ENCODE data around the gene TMBIM6. TPM values are rescaled to one million over a fixed set of nuclear protein-coding genes. Genes with fewer than 3 reads are reported as not detected.
"Not testable (repeated sequence)": the region's sequence is repeated elsewhere in the genome, so short reads cannot be mapped to it uniquely, and the experiment has no call there.

Gene TMBIM6
- total RNA-seq, 1 experiment from 2014 or later, result 525 TPM

DNA sequence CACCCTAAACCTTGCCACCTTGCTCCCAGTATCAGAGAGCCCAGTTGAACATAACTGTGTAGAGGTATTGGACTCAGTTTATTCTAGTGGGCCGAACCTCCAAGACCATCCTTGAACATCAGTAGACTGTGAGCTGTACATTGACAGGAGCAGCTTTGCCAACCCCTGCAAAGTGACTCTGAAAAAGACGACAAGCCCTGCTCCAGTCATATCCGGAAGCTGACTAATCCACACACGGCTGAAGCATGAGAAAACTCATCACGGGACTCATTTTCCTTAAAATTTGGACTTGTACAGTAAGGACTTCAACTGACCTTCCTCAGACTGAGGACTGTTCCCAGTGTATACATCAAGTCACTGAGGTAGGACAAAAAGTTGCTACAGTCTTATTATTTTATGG lies 2.6 kb upstream of the TMBIM6 start:
- BruUV-seq (replicated peaks); H3K27me3 ChIP-seq (ENCODE audit: control insufficient read depth, insufficient read depth, low read length); H3K27ac ChIP-seq (ENCODE audit: low read length); intact Hi-C loops (cut with micrococcal nuclease; ENCODE audit: unreplicated experiment); H3K36me3 ChIP-seq (ENCODE audit: control insufficient read depth, insufficient read depth, low read length); CTCF ChIA-PET; ATAC-seq; H3K9me3 ChIP-seq (ENCODE audit: control insufficient read depth, insufficient read depth, low read depth, low read length); POLR2A ChIA-PET; in situ Hi-C loops (cut with HindIII; ENCODE audit: low pct_unique_long_range_greater_than_20kb, low sequenced_read_pairs): not testable (repeated sequence)
- peak; percentile 80 for DNase-seq (ENCODE audit: low read depth, low spot score)
- H3K4me1 ChIP-seq (ENCODE audit: control insufficient read depth, insufficient read depth, low read length), result peaks cover 12% of the 10 kb centered on the region; the same call in 1 of the 2 replicates
- peak overlapping the region in 1 of 2 experiments; percentile 36; a peak in 1 of 4 replicates for H3K4me3 ChIP-seq (ENCODE audit: low read depth in 2 of 2, low read length in 2 of 2)

DNA sequence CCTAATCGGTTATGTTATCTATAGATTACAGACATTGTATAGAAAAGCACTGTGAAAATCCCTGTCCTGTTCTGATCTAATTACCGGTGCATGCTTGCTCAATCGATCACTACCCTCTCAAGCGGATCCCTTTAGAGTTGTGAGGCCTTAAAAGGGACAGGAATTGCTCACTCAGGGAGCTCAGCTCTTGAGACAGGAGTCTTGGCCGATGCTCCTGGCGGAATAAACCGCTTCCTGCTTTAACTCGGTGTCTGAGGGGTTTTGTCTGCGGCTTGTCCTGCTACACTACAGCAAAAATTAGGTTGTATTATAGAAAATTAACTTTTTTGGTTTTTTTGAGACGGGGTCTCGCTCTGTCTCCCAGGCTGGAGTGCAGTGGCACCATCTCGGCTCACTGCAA lies 1.1 kb upstream of the TMBIM6 start:
- in situ Hi-C loops (cut with HindIII; ENCODE audit: low pct_unique_long_range_greater_than_20kb, low sequenced_read_pairs); BruUV-seq (replicated peaks); ATAC-seq; DNase-seq (ENCODE audit: low read depth, low spot score); H3K9me3 ChIP-seq (ENCODE audit: control insufficient read depth, insufficient read depth, low read depth, low read length); H3K27me3 ChIP-seq (ENCODE audit: control insufficient read depth, insufficient read depth, low read length); H3K36me3 ChIP-seq (ENCODE audit: control insufficient read depth, insufficient read depth, low read length): not testable (repeated sequence)
- Histone ChIP-seq H3K4me3 (ENCODE audit: low read depth in 2 of 2, low read length in 2 of 2) (peak overlapping the region in 1 of 2 experiments; percentile 10; a peak in 1 of 4 replicates), H3K4me1 (ENCODE audit: control insufficient read depth, insufficient read depth, low read length) (peaks cover 24% of the 10 kb centered on the region; the same call in 1 of the 2 replicates), H3K27ac (ENCODE audit: low read length) (peak overlapping the region; percentile 82)
- ChIA-PET CTCF (interaction anchor here (0.8 to 1.3 kb wide), 3 partner anchors 20 to 130 kb away, joined by 3 to 6 read pairs (median 6); no protein-coding TSS in a partner anchor), POLR2A (interaction anchor here (1.1 kb wide), 1 partner anchor 9 kb away, joined by 3 read pairs; no protein-coding TSS in a partner anchor)
- intact Hi-C loops (cut with micrococcal nuclease; ENCODE audit: unreplicated experiment), result loop anchor here (10.0 kb wide), 1 partner anchor 95 kb away; no protein-coding TSS in a partner anchor

DNA sequence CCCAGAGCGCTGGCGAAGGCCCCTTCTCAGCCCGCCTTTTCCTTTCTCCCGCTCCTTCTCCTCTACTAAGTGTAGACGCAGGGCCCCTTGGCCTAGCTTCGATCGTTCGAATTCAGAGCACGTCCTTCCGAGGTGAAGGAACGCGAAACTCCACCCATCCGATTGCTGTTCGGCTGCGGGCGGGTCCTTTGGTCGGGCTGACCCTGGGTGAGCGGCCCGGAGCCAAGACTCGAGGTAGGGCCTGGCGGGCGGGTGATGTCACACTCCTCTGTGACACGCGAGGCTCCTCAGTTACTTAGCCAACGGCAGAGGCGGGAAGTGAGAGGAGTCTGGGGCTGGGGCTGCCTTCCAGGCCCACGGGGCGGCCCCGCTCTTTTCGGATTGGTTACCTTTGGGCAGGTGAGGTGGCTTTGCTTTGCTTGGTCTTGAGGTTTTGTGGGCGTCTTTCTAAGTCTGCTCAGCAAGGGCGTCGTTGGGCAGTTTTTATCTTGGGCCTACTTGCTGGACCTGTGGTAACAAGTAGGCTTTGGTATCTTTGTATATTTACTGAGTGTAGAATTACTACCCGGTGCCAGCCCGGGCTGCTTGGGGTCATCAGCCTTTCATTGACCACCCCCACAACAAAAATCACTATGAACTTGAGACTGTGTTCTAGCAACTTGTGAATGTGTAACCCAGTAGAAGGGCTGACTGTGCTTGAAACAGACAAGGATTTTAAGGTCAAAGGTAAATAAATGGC lies 694 bp downstream of the TMBIM6 start:
- ChIA-PET POLR2A (interaction anchor here (0.5 to 1.4 kb wide), 9 partner anchors 22 to 250 kb away, joined by 3 to 6 read pairs (median 3); no protein-coding TSS in a partner anchor), CTCF (interaction anchor here (0.5 to 1.4 kb wide), 13 partner anchors 15 to 204 kb away, joined by 3 to 12 read pairs (median 3); no protein-coding TSS in a partner anchor)
- Histone ChIP-seq H3K9me3 (ENCODE audit: control insufficient read depth, insufficient read depth, low read depth, low read length) (no peaks in the 10 kb centered on the region), H3K4me3 (ENCODE audit: low read depth in 2 of 2, low read length in 2 of 2) (peak overlapping the region; percentile 81 to 97), H3K36me3 (ENCODE audit: control insufficient read depth, insufficient read depth, low read length) (no peaks in the 10 kb centered on the region; the same call in 1 of the 2 replicates), H3K27ac (ENCODE audit: low read length) (peak overlapping the region; percentile 93), H3K27me3 (ENCODE audit: control insufficient read depth, insufficient read depth, low read length) (no peaks in the 10 kb centered on the region), H3K4me1 (ENCODE audit: control insufficient read depth, insufficient read depth, low read length) (peaks cover 24% of the 10 kb centered on the region; the same call in 1 of the 2 replicates)
- intact Hi-C loops (cut with micrococcal nuclease; ENCODE audit: unreplicated experiment) (loop anchor here (10.0 kb wide), 1 partner anchor 97 kb away; no protein-coding TSS in a partner anchor), in situ Hi-C loops (cut with HindIII; ENCODE audit: low pct_unique_long_range_greater_than_20kb, low sequenced_read_pairs) (no loop called here)
- no peak for TF ChIP-seq POLR2AphosphoS5 (IDR thresholded peaks at IDR 0.05; ENCODE audit: low read depth, low read length)
- TF ChIP-seq SIN3A (IDR thresholded peaks at IDR 0.05; ENCODE audit: borderline replicate concordance, insufficient read depth, low read depth, low read length), result 0 out of 2 replicates have a peak, but pooled peaks have one; percentile 52
- ATAC-seq, result peak; percentile 67
- no TSS peak for BruUV-seq (replicated peaks)
- no peak for DNase-seq (ENCODE audit: low read depth, low spot score)

DNA sequence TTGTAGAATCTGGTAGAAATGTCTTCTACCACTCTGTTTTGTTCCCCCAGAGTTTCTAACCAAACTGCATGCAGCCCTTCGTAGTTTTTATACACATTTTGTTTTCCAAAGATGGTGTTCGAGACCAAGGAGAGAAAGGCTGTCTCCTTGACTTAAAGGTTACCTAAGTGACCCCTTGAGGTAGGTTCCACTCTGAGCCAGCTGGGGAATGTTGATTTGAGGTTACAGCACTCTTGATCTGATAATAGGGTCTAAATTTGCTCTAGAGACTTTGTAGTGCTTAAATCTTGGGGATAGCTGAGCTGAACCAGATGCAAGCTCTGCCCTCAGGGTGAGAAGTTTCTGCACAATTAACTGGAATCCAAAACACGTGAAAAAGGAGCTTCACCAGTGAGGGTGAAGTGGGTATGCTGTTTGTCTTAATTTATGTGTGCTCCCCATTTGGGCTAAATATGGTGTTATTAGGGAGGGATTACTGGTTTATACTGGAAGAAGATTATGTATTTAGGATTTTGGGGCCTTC lies 3.1 kb downstream of the TMBIM6 start:
- no TSS peak for BruUV-seq (replicated peaks)
- no peaks in the 10 kb centered on the region for H3K9me3 ChIP-seq (ENCODE audit: control insufficient read depth, insufficient read depth, low read depth, low read length)
- H3K4me1 ChIP-seq (ENCODE audit: control insufficient read depth, insufficient read depth, low read length), result peaks cover 24% of the 10 kb centered on the region; the same call in 1 of the 2 replicates
- H3K36me3 ChIP-seq (ENCODE audit: control insufficient read depth, insufficient read depth, low read length), result no peaks in the 10 kb centered on the region; the same call in 1 of the 2 replicates
- DNase-seq (ENCODE audit: low read depth, low spot score), result no peak
- in situ Hi-C loops (cut with HindIII; ENCODE audit: low pct_unique_long_range_greater_than_20kb, low sequenced_read_pairs) (no loop called here), intact Hi-C loops (cut with micrococcal nuclease; ENCODE audit: unreplicated experiment) (loop anchor here (10.0 kb wide), 1 partner anchor 100 kb away; no protein-coding TSS in a partner anchor)
- CTCF ChIA-PET, result no interaction called here
- TF ChIP-seq, protein P1, sequence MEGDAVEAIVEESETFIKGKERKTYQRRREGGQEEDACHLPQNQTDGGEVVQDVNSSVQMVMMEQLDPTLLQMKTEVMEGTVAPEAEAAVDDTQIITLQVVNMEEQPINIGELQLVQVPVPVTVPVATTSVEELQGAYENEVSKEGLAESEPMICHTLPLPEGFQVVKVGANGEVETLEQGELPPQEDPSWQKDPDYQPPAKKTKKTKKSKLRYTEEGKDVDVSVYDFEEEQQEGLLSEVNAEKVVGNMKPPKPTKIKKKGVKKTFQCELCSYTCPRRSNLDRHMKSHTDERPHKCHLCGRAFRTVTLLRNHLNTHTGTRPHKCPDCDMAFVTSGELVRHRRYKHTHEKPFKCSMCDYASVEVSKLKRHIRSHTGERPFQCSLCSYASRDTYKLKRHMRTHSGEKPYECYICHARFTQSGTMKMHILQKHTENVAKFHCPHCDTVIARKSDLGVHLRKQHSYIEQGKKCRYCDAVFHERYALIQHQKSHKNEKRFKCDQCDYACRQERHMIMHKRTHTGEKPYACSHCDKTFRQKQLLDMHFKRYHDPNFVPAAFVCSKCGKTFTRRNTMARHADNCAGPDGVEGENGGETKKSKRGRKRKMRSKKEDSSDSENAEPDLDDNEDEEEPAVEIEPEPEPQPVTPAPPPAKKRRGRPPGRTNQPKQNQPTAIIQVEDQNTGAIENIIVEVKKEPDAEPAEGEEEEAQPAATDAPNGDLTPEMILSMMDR (IDR thresholded peaks at IDR 0.05), result no peak
- no peak for TF ChIP-seq POLR2AphosphoS5 (IDR thresholded peaks at IDR 0.05; ENCODE audit: low read depth, low read length)
- no peak for TF ChIP-seq SIN3A (IDR thresholded peaks at IDR 0.05; ENCODE audit: borderline replicate concordance, insufficient read depth, low read depth, low read length)
- TF ChIP-seq TCF7L2 (IDR thresholded peaks at IDR 0.05; ENCODE audit: low read depth, low read length), result no peak
- TF ChIP-seq, protein P2, sequence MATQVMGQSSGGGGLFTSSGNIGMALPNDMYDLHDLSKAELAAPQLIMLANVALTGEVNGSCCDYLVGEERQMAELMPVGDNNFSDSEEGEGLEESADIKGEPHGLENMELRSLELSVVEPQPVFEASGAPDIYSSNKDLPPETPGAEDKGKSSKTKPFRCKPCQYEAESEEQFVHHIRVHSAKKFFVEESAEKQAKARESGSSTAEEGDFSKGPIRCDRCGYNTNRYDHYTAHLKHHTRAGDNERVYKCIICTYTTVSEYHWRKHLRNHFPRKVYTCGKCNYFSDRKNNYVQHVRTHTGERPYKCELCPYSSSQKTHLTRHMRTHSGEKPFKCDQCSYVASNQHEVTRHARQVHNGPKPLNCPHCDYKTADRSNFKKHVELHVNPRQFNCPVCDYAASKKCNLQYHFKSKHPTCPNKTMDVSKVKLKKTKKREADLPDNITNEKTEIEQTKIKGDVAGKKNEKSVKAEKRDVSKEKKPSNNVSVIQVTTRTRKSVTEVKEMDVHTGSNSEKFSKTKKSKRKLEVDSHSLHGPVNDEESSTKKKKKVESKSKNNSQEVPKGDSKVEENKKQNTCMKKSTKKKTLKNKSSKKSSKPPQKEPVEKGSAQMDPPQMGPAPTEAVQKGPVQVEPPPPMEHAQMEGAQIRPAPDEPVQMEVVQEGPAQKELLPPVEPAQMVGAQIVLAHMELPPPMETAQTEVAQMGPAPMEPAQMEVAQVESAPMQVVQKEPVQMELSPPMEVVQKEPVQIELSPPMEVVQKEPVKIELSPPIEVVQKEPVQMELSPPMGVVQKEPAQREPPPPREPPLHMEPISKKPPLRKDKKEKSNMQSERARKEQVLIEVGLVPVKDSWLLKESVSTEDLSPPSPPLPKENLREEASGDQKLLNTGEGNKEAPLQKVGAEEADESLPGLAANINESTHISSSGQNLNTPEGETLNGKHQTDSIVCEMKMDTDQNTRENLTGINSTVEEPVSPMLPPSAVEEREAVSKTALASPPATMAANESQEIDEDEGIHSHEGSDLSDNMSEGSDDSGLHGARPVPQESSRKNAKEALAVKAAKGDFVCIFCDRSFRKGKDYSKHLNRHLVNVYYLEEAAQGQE (IDR thresholded peaks at IDR 0.05; ENCODE audit: insufficient read depth in 1 of 2, low read depth in 2 of 2, low read length in 1 of 2), result no peak
- ATAC-seq, result no peak
- 0 out of 4 replicates have a peak overlapping the region, but pooled peaks of 1 of the 2 experiments have one; percentile 1 for H3K4me3 ChIP-seq (ENCODE audit: low read depth in 2 of 2, low read length in 2 of 2)
- POLR2A ChIA-PET, result interaction anchor here (0.5 to 0.6 kb wide), 2 partner anchors 286 to 466 kb away, joined by 4 to 9 read pairs; no protein-coding TSS in a partner anchor
- H3K27me3 ChIP-seq (ENCODE audit: control insufficient read depth, insufficient read depth, low read length), result no peaks in the 10 kb centered on the region
- H3K27ac ChIP-seq (ENCODE audit: low read length), result no peak overlapping the region
